SK-N-SH treated with all-trans-retinoic acid at 6 μM for 48 hours (cell line): ENCODE results near the gene ETNK2.

Experiments used
- ATAC-seq: fragments of 200-7000 bp; cut with Tn5 transposase; 3 replicates; pipeline ENCODE4 v1.9.1; 2020; ENCODE audit warnings: mild to moderate bottlenecking, moderate library complexity
- BACH2 ChIP-seq: fragments of 250-450 bp; sonication (Bioruptor Pico); IDR thresholded peaks from 2 replicates; pipeline ENCODE4 v1.9.0; 2021; ENCODE audit warnings: mild to moderate bottlenecking, borderline replicate concordance
- CSDC2 ChIP-seq: fragments of 250-450 bp; sonication (Bioruptor Pico); IDR thresholded peaks from 2 replicates; pipeline ENCODE4 v1.5.0; 2020; ENCODE audit warnings: mild to moderate bottlenecking, moderate library complexity
- ESRRG ChIP-seq: fragments of 250-450 bp; sonication (Bioruptor Pico); IDR thresholded peaks from 2 replicates; pipeline ENCODE4 v1.6.1; 2021; ENCODE audit warnings: mild to moderate bottlenecking
- GLIS3 ChIP-seq: fragments of 250-450 bp; sonication (Bioruptor Pico); IDR thresholded peaks from 2 replicates; pipeline ENCODE4 v1.5.0; 2020; ENCODE audit warnings: mild to moderate bottlenecking, moderate library complexity
- OSR1 ChIP-seq: fragments of 250-450 bp; sonication (Bioruptor Pico); IDR thresholded peaks from 2 replicates; pipeline ENCODE4 v1.8.0; 2022; ENCODE audit warnings: moderate library complexity, mild to moderate bottlenecking, inconsistent platforms
- PPARA ChIP-seq: fragments of 250-450 bp; sonication (Bioruptor Pico); IDR thresholded peaks from 2 replicates; pipeline ENCODE4 v1.5.0; 2020; ENCODE audit warnings: mild to moderate bottlenecking, borderline replicate concordance
- SNAI2 ChIP-seq: fragments of 250-450 bp; sonication (Bioruptor Pico); IDR thresholded peaks from 2 replicates; pipeline ENCODE4 v1.5.0; 2020; ENCODE audit warnings: mild to moderate bottlenecking, moderate library complexity
- TCF4 ChIP-seq: fragments of 250-450 bp; sonication (Bioruptor Pico); IDR thresholded peaks from 2 replicates; pipeline ENCODE4 v1.8.0; 2021; ENCODE audit warnings: mild to moderate bottlenecking, moderate library complexity, borderline replicate concordance
- TOX ChIP-seq: fragments of 250-450 bp; sonication (Bioruptor Pico); IDR thresholded peaks from 2 replicates; pipeline ENCODE4 v1.8.0; 2021; ENCODE audit warnings: mild to moderate bottlenecking, moderate library complexity, borderline replicate concordance
- ZFP3 ChIP-seq: fragments of 250-450 bp; sonication (Bioruptor Pico); IDR thresholded peaks from 2 replicates; pipeline ENCODE4 v1.5.0; 2020; ENCODE audit warnings: mild to moderate bottlenecking, moderate library complexity
- ZFP30 ChIP-seq: fragments of 450-650 bp; formaldehyde crosslinking; IDR thresholded peaks from 2 replicates; pipeline ENCODE4 v1.5.0; 2022; ENCODE audit warnings: mild to moderate bottlenecking, moderate library complexity
- ZNF565 ChIP-seq: fragments of 450-650 bp; formaldehyde crosslinking; conservative IDR thresholded peaks from 2 replicates; pipeline ENCODE4 v1.5.0; 2020; ENCODE audit warnings: low read depth, mild to moderate bottlenecking, moderate library complexity
- ZNF70 ChIP-seq: fragments of 450-650 bp; formaldehyde crosslinking; IDR thresholded peaks from 2 replicates; pipeline ENCODE4 v1.5.0; 2020; ENCODE audit warnings: mild to moderate bottlenecking, moderate library complexity
- TF ChIP-seq, protein P1 (sequence below): fragments of 250-450 bp; sonication (Bioruptor Pico); IDR thresholded peaks from 2 replicates; pipeline ENCODE4 v1.5.1; 2021; ENCODE audit warnings: mild to moderate bottlenecking, moderate library complexity
- TF ChIP-seq, protein P2 (sequence below): fragments of 250-450 bp; sonication (Bioruptor Pico); IDR thresholded peaks from 2 replicates; pipeline ENCODE4 v1.5.0; 2020; ENCODE audit warnings: mild to moderate bottlenecking, moderate library complexity
- TF ChIP-seq, protein P3 (sequence below): fragments of 250-450 bp; sonication (Bioruptor Pico); IDR thresholded peaks from 2 replicates; pipeline ENCODE4 v1.8.0; 2021; ENCODE audit warnings: low read depth, mild to moderate bottlenecking, moderate library complexity, borderline replicate concordance
- TF ChIP-seq, protein P4 (sequence below): fragments of 250-450 bp; sonication (Bioruptor Pico); IDR thresholded peaks from 2 replicates; pipeline ENCODE4 v1.5.1; 2020; ENCODE audit warnings: low read depth, mild to moderate bottlenecking, moderate library complexity

ETNK2 gene

DNA sequence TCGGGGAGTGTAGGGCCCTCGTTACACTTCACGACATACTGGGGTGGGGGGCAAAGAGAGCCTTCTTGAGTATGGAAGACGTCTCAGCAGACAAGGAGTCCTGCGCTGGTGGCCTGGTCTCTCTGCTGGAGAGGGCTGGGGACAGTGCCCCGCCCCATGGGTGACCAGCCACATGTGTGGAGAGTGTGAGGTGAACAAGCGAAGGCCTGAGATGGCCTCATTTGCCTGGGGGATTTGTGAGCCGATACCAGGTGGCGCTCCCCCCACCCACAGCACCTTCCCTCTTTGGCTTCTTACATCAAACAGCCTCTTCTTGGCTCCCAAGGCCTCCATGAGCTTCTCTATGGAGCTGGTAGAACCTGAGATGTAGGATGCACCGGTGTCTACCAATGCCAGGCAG lies 4.0 kb upstream of the ETNK2 start:
- no peak for TF ChIP-seq GLIS3 (CRISPR knock-in tag)
- TF ChIP-seq ZNF70 (CRISPR knock-in tag) = no peak
- TF ChIP-seq TCF4 (CRISPR knock-in tag) = no peak
- no peak for ATAC-seq

DNA sequence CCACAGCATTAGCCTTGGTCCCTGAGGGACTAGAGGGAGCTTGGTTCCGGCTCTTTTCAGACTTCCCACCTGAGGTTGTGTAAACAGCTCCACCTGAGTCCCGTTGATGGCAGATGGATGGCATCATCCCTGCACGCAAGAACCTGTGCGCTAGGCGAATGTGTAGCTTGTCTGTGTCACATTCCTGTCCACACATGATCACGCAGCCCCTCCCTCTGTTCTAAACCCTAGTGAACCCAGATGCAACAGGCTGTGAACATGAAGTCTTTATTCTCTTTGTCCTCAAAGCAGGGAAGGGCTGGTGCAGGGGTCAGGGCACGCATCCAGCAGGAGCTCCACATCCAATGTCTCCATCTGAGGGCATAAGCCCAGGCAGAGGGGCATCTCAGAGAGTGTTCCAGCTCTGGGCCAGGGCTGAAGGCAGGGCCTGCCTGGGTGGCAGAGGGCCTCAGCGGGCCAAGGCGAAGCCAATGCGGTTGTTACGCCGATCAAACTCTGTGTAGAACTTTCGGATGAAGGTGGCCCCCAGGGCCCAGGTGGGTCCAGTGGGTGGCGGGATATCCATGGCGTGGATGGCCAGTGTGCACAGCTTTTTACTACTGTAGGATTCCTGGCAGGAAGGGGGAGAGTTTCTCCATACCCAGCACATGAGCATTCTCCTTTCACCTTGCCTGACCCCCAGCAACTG lies 2.9 kb upstream of the ETNK2 start:
- no peak for ATAC-seq
- TF ChIP-seq BACH2 (no peak), ZFP3 (no peak), TOX (CRISPR knock-in tag) (no peak), ZFP30 (CRISPR knock-in tag) (no peak), PPARA (CRISPR knock-in tag) (no peak), OSR1 (no peak), ZNF70 (CRISPR knock-in tag) (no peak)
- TF ChIP-seq, protein P1, sequence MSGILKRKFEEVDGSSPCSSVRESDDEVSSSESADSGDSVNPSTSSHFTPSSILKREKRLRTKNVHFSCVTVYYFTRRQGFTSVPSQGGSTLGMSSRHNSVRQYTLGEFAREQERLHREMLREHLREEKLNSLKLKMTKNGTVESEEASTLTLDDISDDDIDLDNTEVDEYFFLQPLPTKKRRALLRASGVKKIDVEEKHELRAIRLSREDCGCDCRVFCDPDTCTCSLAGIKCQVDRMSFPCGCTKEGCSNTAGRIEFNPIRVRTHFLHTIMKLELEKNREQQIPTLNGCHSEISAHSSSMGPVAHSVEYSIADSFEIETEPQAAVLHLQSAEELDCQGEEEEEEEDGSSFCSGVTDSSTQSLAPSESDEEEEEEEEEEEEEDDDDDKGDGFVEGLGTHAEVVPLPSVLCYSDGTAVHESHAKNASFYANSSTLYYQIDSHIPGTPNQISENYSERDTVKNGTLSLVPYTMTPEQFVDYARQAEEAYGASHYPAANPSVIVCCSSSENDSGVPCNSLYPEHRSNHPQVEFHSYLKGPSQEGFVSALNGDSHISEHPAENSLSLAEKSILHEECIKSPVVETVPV = no peak
- TF ChIP-seq, protein P2, sequence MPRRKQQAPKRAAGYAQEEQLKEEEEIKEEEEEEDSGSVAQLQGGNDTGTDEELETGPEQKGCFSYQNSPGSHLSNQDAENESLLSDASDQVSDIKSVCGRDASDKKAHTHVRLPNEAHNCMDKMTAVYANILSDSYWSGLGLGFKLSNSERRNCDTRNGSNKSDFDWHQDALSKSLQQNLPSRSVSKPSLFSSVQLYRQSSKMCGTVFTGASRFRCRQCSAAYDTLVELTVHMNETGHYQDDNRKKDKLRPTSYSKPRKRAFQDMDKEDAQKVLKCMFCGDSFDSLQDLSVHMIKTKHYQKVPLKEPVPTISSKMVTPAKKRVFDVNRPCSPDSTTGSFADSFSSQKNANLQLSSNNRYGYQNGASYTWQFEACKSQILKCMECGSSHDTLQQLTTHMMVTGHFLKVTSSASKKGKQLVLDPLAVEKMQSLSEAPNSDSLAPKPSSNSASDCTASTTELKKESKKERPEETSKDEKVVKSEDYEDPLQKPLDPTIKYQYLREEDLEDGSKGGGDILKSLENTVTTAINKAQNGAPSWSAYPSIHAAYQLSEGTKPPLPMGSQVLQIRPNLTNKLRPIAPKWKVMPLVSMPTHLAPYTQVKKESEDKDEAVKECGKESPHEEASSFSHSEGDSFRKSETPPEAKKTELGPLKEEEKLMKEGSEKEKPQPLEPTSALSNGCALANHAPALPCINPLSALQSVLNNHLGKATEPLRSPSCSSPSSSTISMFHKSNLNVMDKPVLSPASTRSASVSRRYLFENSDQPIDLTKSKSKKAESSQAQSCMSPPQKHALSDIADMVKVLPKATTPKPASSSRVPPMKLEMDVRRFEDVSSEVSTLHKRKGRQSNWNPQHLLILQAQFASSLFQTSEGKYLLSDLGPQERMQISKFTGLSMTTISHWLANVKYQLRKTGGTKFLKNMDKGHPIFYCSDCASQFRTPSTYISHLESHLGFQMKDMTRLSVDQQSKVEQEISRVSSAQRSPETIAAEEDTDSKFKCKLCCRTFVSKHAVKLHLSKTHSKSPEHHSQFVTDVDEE (CRISPR knock-in tag) = no peak

DNA sequence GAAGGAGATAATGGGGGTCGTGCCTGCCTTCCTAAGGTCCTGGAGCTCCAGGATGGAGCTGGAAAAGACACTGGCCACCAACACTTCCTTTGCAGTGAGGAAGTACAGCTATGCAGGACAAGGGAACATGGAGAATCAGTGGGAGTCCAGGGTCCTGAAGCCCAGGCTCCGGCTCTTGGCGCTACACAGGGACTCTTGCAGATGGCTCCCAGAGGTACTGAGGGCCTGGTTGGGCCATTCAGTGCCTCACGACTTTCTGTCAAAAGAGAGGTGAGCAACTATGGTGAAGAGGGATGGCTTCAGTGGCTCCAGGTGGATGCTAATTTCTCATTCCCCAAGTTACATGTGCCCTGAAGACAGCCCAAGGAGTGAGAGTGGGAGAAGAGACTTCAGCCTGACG lies 1.8 kb upstream of the ETNK2 start:
- ATAC-seq = no peak
- TF ChIP-seq, protein P1 = no peak
- TF ChIP-seq ESRRG (CRISPR knock-in tag) (no peak), CSDC2 (CRISPR knock-in tag) (no peak), TCF4 (CRISPR knock-in tag) (no peak), ZNF565 (no peak), OSR1 (no peak), ZFP30 (CRISPR knock-in tag) (no peak), SNAI2 (CRISPR knock-in tag) (no peak), PPARA (CRISPR knock-in tag) (no peak), ZNF70 (CRISPR knock-in tag) (no peak)
- TF ChIP-seq, protein P3, sequence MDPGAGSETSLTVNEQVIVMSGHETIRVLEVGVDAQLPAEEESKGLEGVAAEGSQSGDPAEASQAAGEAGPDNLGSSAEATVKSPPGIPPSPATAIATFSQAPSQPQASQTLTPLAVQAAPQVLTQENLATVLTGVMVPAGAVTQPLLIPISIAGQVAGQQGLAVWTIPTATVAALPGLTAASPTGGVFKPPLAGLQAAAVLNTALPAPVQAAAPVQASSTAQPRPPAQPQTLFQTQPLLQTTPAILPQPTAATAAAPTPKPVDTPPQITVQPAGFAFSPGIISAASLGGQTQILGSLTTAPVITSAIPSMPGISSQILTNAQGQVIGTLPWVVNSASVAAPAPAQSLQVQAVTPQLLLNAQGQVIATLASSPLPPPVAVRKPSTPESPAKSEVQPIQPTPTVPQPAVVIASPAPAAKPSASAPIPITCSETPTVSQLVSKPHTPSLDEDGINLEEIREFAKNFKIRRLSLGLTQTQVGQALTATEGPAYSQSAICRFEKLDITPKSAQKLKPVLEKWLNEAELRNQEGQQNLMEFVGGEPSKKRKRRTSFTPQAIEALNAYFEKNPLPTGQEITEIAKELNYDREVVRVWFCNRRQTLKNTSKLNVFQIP = no peak

DNA sequence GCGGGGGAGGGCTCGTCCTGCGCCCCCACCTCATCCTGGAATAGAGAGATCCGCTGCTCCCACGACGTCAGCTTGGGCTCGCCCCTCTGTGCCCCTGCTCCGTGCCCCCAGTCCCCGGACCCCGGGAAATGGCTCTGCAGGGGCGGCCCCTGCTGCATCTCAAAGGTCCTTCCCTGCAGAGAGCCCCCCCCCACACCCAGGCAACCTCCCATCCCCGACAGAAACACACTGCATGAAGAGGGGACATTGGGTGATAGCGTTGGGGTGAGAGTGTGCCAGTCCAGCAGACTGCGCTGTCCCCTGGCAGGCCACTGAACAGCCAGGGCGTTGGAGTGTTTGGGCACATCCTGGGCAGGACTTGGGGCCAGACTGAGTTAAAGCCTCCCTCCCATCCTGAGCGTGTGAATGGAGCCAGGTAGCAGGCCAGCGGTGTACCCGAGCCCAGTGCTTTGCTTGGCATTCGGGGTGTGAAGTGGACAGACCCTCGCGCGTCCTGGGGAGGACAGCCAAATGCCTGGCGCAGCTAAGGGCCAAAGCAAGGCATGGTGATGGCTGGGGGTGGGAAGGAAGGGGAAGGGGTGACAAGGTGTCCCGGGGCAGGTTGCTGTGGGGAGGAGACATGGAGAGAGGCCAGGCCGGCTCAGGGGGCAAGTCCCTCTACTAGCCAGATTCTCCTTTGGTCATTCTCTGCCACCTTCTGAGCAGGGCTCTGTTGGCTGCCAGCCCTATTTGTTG lies 633 bp upstream of the ETNK2 start:
- TF ChIP-seq, protein P3 = no peak
- TF ChIP-seq PPARA (CRISPR knock-in tag) (no peak), GLIS3 (CRISPR knock-in tag) (no peak), ZFP30 (CRISPR knock-in tag) (no peak), OSR1 (no peak), SNAI2 (CRISPR knock-in tag) (no peak), ZNF565 (no peak), BACH2 (no peak)
- TF ChIP-seq, protein P4, sequence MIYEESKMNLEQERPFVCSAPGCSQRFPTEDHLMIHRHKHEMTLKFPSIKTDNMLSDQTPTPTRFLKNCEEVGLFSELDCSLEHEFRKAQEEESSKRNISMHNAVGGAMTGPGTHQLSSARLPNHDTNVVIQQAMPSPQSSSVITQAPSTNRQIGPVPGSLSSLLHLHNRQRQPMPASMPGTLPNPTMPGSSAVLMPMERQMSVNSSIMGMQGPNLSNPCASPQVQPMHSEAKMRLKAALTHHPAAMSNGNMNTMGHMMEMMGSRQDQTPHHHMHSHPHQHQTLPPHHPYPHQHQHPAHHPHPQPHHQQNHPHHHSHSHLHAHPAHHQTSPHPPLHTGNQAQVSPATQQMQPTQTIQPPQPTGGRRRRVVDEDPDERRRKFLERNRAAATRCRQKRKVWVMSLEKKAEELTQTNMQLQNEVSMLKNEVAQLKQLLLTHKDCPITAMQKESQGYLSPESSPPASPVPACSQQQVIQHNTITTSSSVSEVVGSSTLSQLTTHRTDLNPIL (CRISPR knock-in tag) = no peak
- TF ChIP-seq, protein P1 = no peak
- peak; percentile 28 for ATAC-seq
